CD4-positive, alpha-beta memory T cell (primary cell): ENCODE measurements around the gene C15orf39. TPM values are rescaled to one million over a fixed set of nuclear protein-coding genes. Genes with fewer than 3 reads are reported as not detected.
A peak's percentile ranks its signal among the peaks of the same experiment; 100 is the strongest.

ENCODE experiments used
- CTCF ChIA-PET: fragments of 350-600 bp; sonication (Branson Sonifier 250); formaldehyde crosslinking; loops from one replicate; lab custom pipeline; 2021; ENCODE audit warnings: inconsistent platforms; ENCODE audit not compliant: partially characterized antibody; lab: Charles Lee
- POLR2A ChIA-PET: fragments of 350-600 bp; sonication (Branson Sonifier 250); formaldehyde crosslinking; loops from one replicate; lab custom pipeline; 2021; ENCODE audit not compliant: partially characterized antibody; lab: Charles Lee
- DNase-seq, 5 donors: peaks; one replicate each; pipeline versions ENCODE4 v3.0.0 to v3.0.0-alpha.2; 2020 to 2022; ENCODE audit warnings: mixed read lengths in 1 of 5
- H3K27ac ChIP-seq: one replicate; pipeline ENCODE4 v1.7.0; 2013; ENCODE audit warnings: low read depth, low read length
- H3K27me3 ChIP-seq: 2 replicates; pipeline ENCODE4 v1.7.0; 2013; ENCODE audit warnings: mild to moderate bottlenecking, low read length, moderate library complexity; ENCODE audit not compliant: insufficient read depth
- H3K36me3 ChIP-seq: 2 replicates; pipeline ENCODE4 v1.7.0; 2013; ENCODE audit warnings: mild to moderate bottlenecking, low read length, moderate library complexity; ENCODE audit not compliant: insufficient read depth
- H3K4me1 ChIP-seq: 2 replicates; pipeline ENCODE4 v1.7.0; 2013; ENCODE audit warnings: mild to moderate bottlenecking, low read length, moderate library complexity; ENCODE audit not compliant: insufficient read depth
- H3K4me3 ChIP-seq, 2 donors: one replicate each; pipeline ENCODE4 v1.7.0; 2013; ENCODE audit warnings: low read length in 2 of 2, mild to moderate bottlenecking in 1 of 2
- H3K9me3 ChIP-seq, 2 donors: one replicate each; pipeline ENCODE4 v1.7.0; 2013; ENCODE audit warnings: low read length in 2 of 2, control low read depth in 1 of 2; ENCODE audit not compliant: control insufficient read depth in 1 of 2
- H3K27ac Mint-ChIP-seq, 7 donors: one replicate each; pipeline ENCODE4 v1.8.0; 2020 to 2021; ENCODE audit warnings: mixed read lengths in 7 of 7, mild to moderate bottlenecking in 6 of 7, inconsistent platforms in 3 of 7, moderate library complexity in 3 of 7
- H3K27me3 Mint-ChIP-seq, 2 donors: one replicate each; pipeline ENCODE4 v1.8.0; 2020 to 2021; ENCODE audit warnings: mixed read lengths in 2 of 2
- H3K36me3 Mint-ChIP-seq, 2 donors: one replicate each; pipeline ENCODE4 v1.8.0; 2020 to 2021; ENCODE audit warnings: mixed read lengths in 2 of 2, inconsistent platforms in 1 of 2, mild to moderate bottlenecking in 1 of 2
- H3K4me1 Mint-ChIP-seq, 4 donors: one replicate each; pipeline ENCODE4 v1.8.0; 2020 to 2021; ENCODE audit warnings: mixed read lengths in 4 of 4, mild to moderate bottlenecking in 1 of 4
- H3K4me3 Mint-ChIP-seq, 8 donors: one replicate each; pipeline ENCODE4 v1.8.0; 2020 to 2021; ENCODE audit warnings: mixed read lengths in 8 of 8, mild to moderate bottlenecking in 7 of 8, moderate library complexity in 6 of 8, inconsistent platforms in 3 of 8
- H3K9me3 Mint-ChIP-seq, 8 donors: one replicate each; pipeline ENCODE4 v1.8.0; 2020 to 2021; ENCODE audit warnings: mixed read lengths in 8 of 8, mild to moderate bottlenecking in 5 of 8, inconsistent platforms in 3 of 8, moderate library complexity in 1 of 8
- intact Hi-C: fragments of 100-400 bp; cut with micrococcal nuclease; formaldehyde crosslinking; loops from one replicate; pipeline ENCODE4 v1.15.1; 2023
- polyA plus RNA-seq, 2 donors: library from polyadenylated mRNA; unstranded; fragments of 300-500 nt; fragmentation: Illumina TruSeq; gene quantifications; one replicate each; pipeline ENCODE4 v1.2.3, GENCODE V29; 2021
- total RNA-seq, 2 experiments: library from RNA; stranded (reverse); gene quantifications; one replicate each; pipeline ENCODE4 v1.2.3, GENCODE V29; 2021

C15orf39 gene
- total and polyA plus RNA-seq, 4 experiments from 2014 or later, result 0.36 to 27.0 (median 15.2) TPM

- no peak overlapping the region for H3K4me3 ChIP-seq
- H3K4me1 ChIP-seq, result peaks cover 32% of the 10 kb centered on the region
- DNase-seq, result no peak
Observed at GRCh38 chr15:75199357-75199940, 2.2 kb upstream of the C15orf39 start.

GRCh38 chr15:75200391-75200764 is 1.3 kb upstream of the C15orf39 start:
- H3K27ac ChIP-seq, result no peak overlapping the region

More at GRCh38 chr15:75199357-75199940, 2.2 kb upstream of the C15orf39 start:
- intact Hi-C loops, result no loop called here
- Histone ChIP-seq H3K36me3 (no peaks in the 10 kb centered on the region), H3K27ac (no peak overlapping the region), H3K27me3 (no peaks in the 10 kb centered on the region), H3K9me3 (no peaks in the 10 kb centered on the region)
- peak overlapping the region in 2 of 7 donors; percentile 65 to 96 for H3K27ac Mint-ChIP-seq
- H3K4me3 Mint-ChIP-seq, result peak overlapping the region in 3 of 8 donors; percentile 38 to 53 (median 46)
- H3K27me3 Mint-ChIP-seq, result no peaks in the 10 kb centered on the region
- H3K36me3 Mint-ChIP-seq, result peaks cover 0 to 5% of the 10 kb centered on the region in 2 donors
- no peaks in the 10 kb centered on the region for H3K9me3 Mint-ChIP-seq
- ChIA-PET CTCF (interaction anchor here (1.6 to 2.7 kb wide), 3 partner anchors 156 to 170 kb away, joined by 4 to 8 read pairs (median 6); no protein-coding TSS in a partner anchor), POLR2A (no interaction called here)
- peaks cover 9 to 47% (median 21%) of the 10 kb centered on the region in 4 donors for H3K4me1 Mint-ChIP-seq

GRCh38 chr15:75200765-75201615 is 692 bp upstream of the C15orf39 start:
- Mint-ChIP-seq H3K9me3 (no peaks in the 10 kb centered on the region), H3K36me3 (peaks cover 0 to 11% of the 10 kb centered on the region in 2 donors), H3K27ac (peak overlapping the region; percentile 85 to 96 (median 92)), H3K27me3 (no peaks in the 10 kb centered on the region), H3K4me1 (peaks cover 16 to 58% (median 30%) of the 10 kb centered on the region in 4 donors), H3K4me3 (peak overlapping the region; percentile 88 to 96 (median 94))
- intact Hi-C loops, result loop anchor here (5.0 kb wide), 3 partner anchors 251 to 584 kb away; partner anchors contain the start of genes CLK3, SIN3A and SNUPN
- ChIA-PET POLR2A (interaction anchor here (0.6 to 2.0 kb wide), 17 partner anchors 9 to 642 kb away, joined by 3 to 23 read pairs (median 3); partner anchors contain the start of genes IMP3, MAN2C1, PPCDC and RPP25), CTCF (interaction anchor here (0.7 to 2.7 kb wide), 9 partner anchors 10 to 178 kb away, joined by 3 to 8 read pairs (median 6); partner anchors contain the start of gene PPCDC)
- H3K27me3 ChIP-seq, result no peaks in the 10 kb centered on the region
- peak overlapping the region; percentile 56 for H3K27ac ChIP-seq
- peaks cover 5% of the 10 kb centered on the region for H3K36me3 ChIP-seq
- DNase-seq, result peak in 3 of 5 donors; percentile 12 to 55 (median 21)
- H3K4me1 ChIP-seq, result peaks cover 40% of the 10 kb centered on the region
- H3K4me3 ChIP-seq, result peak overlapping the region; percentile 65 to 70
- H3K9me3 ChIP-seq, result no peaks in the 10 kb centered on the region

More at GRCh38 chr15:75200391-75200764, 1.3 kb upstream of the C15orf39 start:
- no peaks in the 10 kb centered on the region for H3K27me3 ChIP-seq
- Mint-ChIP-seq H3K4me3 (peak overlapping the region; percentile 88 to 96 (median 94)), H3K27me3 (no peaks in the 10 kb centered on the region), H3K27ac (peak overlapping the region in 2 of 7 donors; percentile 48 to 96), H3K36me3 (peaks cover 0 to 11% of the 10 kb centered on the region in 2 donors), H3K9me3 (no peaks in the 10 kb centered on the region), H3K4me1 (peaks cover 16 to 56% (median 29%) of the 10 kb centered on the region in 4 donors)
- intact Hi-C loops, result loop anchor here (5.0 kb wide), 3 partner anchors 252 to 583 kb away; partner anchors contain the start of genes CLK3, SIN3A and SNUPN
- H3K4me1 ChIP-seq, result peaks cover 40% of the 10 kb centered on the region
- CTCF ChIA-PET, result interaction anchor here (1.5 to 2.7 kb wide), 3 partner anchors 9 to 169 kb away, joined by 4 to 8 read pairs (median 8); no protein-coding TSS in a partner anchor
- H3K9me3 ChIP-seq, result no peaks in the 10 kb centered on the region
- H3K36me3 ChIP-seq, result no peaks in the 10 kb centered on the region
- POLR2A ChIA-PET, result interaction anchor here (0.7 to 2.0 kb wide), 4 partner anchors 14 to 243 kb away, joined by 3 to 6 read pairs (median 4); partner anchors contain the start of genes PPCDC and RPP25
- DNase-seq, result no peak
- peak overlapping the region in 1 of 2 donors; percentile 65 for H3K4me3 ChIP-seq

GRCh38 chr15:75202251-75203016 is 752 bp downstream of the C15orf39 start:
- H3K27me3 ChIP-seq, result no peaks in the 10 kb centered on the region
- peaks cover 15% of the 10 kb centered on the region for H3K36me3 ChIP-seq
- Mint-ChIP-seq H3K9me3 (no peaks in the 10 kb centered on the region), H3K4me1 (peaks cover 16 to 58% (median 32%) of the 10 kb centered on the region in 4 donors), H3K27ac (peak overlapping the region; percentile 90 to 96 (median 93)), H3K4me3 (peak overlapping the region; percentile 86 to 97 (median 92)), H3K27me3 (no peaks in the 10 kb centered on the region), H3K36me3 (peaks cover 0 to 17% of the 10 kb centered on the region in 2 donors)
- H3K9me3 ChIP-seq, result no peaks in the 10 kb centered on the region
- H3K27ac ChIP-seq, result peak overlapping the region; percentile 69
- CTCF ChIA-PET, result interaction anchor here (1.3 to 7.6 kb wide), 5 partner anchors 128 to 179 kb away, joined by 3 to 126 read pairs (median 6); partner anchors contain the start of gene PPCDC
- peak; percentile 84 to 93 (median 87) for DNase-seq
- intact Hi-C loops, result loop anchor here (1.0 to 5.0 kb wide), 6 partner anchors 179 to 662 kb away; partner anchors contain the start of genes ARID3B, CLK3, COX5A and PPCDC
- POLR2A ChIA-PET, result interaction anchor here (0.7 to 2.7 kb wide), 11 partner anchors 151 to 414 kb away, joined by 3 to 23 read pairs (median 4); partner anchors contain the start of genes MAN2C1, PPCDC, RPP25 and SIN3A
- H3K4me1 ChIP-seq, result peaks cover 40% of the 10 kb centered on the region
- H3K4me3 ChIP-seq, result peak overlapping the region; percentile 63 to 70

- H3K27me3 ChIP-seq, result no peaks in the 10 kb centered on the region
- Mint-ChIP-seq H3K27ac (peak overlapping the region; percentile 90 to 96 (median 93)), H3K36me3 (peaks cover 0 to 22% of the 10 kb centered on the region in 2 donors), H3K27me3 (no peaks in the 10 kb centered on the region), H3K9me3 (no peaks in the 10 kb centered on the region), H3K4me1 (peaks cover 16 to 58% (median 33%) of the 10 kb centered on the region in 4 donors), H3K4me3 (peak overlapping the region; percentile 86 to 97 (median 92))
- H3K4me3 ChIP-seq, result peak overlapping the region; percentile 63 to 70
- peak overlapping the region; percentile 69 for H3K27ac ChIP-seq
- peaks cover 40% of the 10 kb centered on the region for H3K4me1 ChIP-seq
- DNase-seq, result no peak
- peaks cover 23% of the 10 kb centered on the region for H3K36me3 ChIP-seq
- H3K9me3 ChIP-seq, result no peaks in the 10 kb centered on the region
- ChIA-PET CTCF (interaction anchor here (1.0 to 7.6 kb wide), 5 partner anchors 12 to 269 kb away, joined by 3 to 126 read pairs (median 5); partner anchors contain the start of gene PPCDC), POLR2A (interaction anchor here (1.1 to 2.7 kb wide), 4 partner anchors 165 to 180 kb away, joined by 3 to 19 read pairs (median 5); partner anchors contain the start of genes MAN2C1 and PPCDC)
- intact Hi-C loops, result loop anchor here (2.0 to 5.0 kb wide), 4 partner anchors 249 to 662 kb away; partner anchors contain the start of genes ARID3B, CLK3, SIN3A and SNUPN
Observed at GRCh38 chr15:75203017-75203907, 1.6 kb downstream of the C15orf39 start.
